A673 (cell line): Measurements from ENCODE around the gene ABCB1.

Experiments used
- EZH2 ChIP-seq: fragments of 200-600 bp; sonication (generic); IDR thresholded peaks from 2 replicates; pipeline ENCODE4 v1.6.1; 2017; ENCODE audit warnings: borderline replicate concordance, low read depth, mild to moderate bottlenecking, mixed read lengths, antibody characterized with exemption, low read length; ENCODE audit not compliant: poor library complexity, severe bottlenecking
- TF ChIP-seq, protein P1 (sequence below): fragments of 300-800, 200-600 bp; sonication (generic); conservative IDR thresholded peaks from 2 replicates; pipeline ENCODE4 v1.5.1; 2017; ENCODE audit warnings: low read depth, mild to moderate bottlenecking, antibody characterized with exemption, low read length, moderate library complexity, mixed read lengths

DNA sequence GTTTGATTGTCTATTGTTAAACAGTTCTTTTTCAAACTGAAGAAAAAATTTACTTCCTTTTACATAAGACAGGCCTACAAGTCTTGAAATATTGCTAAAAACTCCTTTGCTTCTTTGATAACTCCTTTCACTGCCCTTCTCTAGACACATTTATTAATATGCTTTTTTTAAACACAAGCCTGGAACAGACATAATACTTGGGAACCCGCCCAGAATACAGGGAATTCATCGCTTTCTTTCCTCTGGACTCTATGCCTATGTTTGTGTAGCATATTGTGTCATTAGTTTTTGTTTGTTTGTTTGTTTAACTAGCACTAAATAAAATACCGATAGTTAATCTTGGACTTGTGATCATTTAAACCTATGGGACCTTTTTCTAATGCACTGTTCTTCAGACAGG lies 82.8 kb downstream of the ABCB1 start:
- TF ChIP-seq, protein P1, sequence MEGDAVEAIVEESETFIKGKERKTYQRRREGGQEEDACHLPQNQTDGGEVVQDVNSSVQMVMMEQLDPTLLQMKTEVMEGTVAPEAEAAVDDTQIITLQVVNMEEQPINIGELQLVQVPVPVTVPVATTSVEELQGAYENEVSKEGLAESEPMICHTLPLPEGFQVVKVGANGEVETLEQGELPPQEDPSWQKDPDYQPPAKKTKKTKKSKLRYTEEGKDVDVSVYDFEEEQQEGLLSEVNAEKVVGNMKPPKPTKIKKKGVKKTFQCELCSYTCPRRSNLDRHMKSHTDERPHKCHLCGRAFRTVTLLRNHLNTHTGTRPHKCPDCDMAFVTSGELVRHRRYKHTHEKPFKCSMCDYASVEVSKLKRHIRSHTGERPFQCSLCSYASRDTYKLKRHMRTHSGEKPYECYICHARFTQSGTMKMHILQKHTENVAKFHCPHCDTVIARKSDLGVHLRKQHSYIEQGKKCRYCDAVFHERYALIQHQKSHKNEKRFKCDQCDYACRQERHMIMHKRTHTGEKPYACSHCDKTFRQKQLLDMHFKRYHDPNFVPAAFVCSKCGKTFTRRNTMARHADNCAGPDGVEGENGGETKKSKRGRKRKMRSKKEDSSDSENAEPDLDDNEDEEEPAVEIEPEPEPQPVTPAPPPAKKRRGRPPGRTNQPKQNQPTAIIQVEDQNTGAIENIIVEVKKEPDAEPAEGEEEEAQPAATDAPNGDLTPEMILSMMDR = no peak
- no peak for TF ChIP-seq EZH2
